NOMO-1 (cell line): ENCODE measurements around the gene KRTAP10-2.
"Not testable (repeated sequence)": the region's sequence is repeated elsewhere in the genome, so short reads cannot be mapped to it uniquely, and the experiment has no call there.

Experiments
- DNase-seq, 2 experiments: peaks; one replicate each; lab custom pipeline; 2025; ENCODE audit not compliant: unreplicated experiment in 2 of 2; lab: John Stamatoyannopoulos, UW

Gene KRTAP10-2

DNA sequence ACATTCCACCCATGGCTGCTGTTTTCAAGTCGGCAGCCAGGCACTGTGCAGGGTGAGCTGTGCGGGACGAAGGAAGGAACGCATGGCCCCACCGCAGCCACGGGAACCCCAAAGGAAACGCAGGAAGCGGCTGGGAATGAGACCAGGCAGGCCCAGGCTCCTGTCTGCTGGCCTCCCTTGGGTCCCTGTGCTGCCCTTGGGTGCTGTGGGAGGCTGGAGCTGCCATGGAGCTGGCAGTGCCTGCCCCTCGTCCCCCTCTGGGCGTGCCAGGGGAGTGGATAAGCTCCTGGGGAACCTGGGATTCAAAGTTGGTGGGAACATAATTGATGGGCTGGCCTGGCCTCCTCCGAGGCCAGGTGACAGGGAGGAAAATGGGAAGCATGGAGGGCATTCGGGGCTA, 17.0 kb upstream of the KRTAP10-2 start:
- DNase-seq, result no peak

DNA sequence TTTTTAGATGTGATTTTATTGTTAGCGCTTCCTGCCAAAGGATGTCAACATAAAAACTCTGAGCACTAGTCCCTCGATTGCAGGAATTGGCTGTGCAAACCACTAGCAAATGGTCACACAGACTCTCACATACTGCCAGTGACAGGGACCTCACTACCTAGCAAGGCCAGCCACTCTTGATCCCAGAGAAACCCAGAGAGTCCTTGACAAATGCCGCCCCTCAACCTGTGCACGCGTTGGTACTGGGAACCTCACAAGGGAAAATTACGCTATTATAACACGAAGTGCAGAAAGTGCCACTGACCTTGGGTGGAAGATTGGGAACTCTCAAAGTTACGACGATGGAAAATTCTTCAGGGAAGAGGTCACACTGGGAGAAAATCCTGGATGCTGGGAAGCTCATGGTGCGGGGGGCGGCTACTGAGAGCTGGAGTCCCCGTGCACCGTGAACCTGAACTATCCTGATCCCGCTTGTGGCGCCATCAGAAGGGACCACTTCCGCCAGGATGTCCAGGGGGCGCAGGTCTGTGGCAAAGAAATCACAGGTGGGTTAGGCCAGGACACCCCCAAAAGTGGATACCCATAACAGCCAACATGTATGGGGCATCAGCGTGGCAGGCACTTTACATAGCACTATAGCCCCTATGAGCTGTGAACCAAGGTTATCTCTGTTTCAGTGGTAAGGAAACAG, 16.3 kb upstream of the KRTAP10-2 start:
- no peak for DNase-seq

DNA sequence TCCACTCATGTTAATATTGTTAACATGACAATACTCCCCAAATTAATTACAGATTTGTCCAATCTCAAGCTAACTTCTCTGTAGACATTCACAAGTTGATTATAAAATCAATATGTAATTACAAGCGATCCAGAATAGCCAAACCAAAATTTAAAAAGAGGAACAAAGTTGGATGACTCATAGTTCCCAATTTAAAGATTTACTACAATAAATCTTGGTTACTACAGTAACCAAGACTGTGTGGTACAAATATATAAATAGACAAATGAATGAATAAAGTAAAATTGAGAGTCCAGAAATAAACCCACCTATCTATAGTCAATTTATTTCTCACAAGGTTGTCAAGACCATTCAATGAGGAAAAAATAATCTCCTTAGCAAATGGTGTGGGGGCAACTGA, 15.1 kb upstream of the KRTAP10-2 start:
- peak; percentile 28 to 92 for DNase-seq

DNA sequence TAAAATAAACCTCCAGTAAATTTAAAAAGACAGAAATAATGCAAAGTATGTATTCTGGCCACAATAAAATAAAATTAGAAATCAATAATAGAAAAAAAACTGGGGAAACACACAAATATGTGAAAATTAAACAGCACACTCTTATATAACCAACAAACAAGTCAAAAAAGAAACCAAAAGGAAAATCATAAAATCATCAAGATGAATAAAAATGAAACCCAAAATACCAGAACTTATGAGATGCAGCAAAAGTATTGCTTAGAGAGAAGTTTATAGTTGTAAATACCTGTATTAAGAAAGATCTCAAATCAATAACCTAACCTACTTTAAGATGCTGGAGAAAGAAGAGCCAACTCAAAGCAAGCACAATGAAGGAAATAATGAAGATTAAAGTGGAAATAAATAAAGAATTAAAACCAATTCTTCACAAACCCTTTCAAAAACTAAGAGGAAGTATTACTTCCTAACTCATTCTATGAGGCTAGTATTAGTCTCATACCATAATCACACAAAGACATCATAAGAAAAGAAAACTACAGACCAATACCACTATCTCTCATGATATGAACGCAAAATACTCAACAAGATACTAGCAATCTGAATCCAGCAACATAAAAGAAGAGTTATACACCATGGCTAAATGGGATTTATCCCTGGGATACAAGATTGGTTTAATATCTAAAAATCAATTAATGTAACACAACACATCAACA, 13.7 kb upstream of the KRTAP10-2 start:
- peak in 1 of 2 experiments; percentile 43 for DNase-seq

DNA sequence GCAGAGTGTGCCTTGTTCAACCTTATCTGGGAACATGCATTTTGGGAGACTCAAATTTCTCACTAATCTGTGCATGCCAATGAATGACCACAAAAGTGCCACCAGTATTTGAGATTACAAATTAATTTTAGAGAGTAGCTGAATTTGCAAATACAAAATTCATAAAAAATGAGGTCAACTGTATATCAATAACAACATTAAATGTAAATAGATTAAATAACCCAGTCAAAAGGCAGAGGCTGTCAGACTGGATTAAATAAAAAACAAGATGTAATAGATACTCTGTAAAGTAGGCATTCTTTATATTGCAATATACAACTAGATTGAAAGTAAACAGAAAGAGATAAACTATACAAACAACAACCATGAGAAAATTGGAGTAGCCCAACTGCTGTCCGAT, 12.8 kb upstream of the KRTAP10-2 start:
- no peak for DNase-seq

DNA sequence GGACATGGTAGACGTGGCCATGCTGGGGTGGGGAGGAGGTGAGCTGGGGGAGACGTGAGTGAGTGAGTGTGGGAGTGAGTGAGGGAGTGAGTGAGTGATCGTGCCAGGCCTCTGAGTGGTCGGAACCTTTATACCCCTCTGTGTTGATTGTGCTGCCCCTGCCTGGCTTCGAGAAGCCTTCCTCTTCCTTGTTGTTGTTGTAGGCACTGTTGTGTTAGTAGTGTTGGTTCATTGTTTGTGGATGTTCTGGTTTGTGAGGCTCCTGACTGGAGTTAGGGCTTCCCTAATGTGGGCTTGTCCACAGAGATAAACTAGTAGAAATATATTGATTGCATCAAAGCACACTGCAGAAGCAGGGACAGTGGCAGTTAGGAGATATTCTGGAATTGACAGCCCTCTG, 7.4 kb upstream of the KRTAP10-2 start, which contains the start of gene KRTAP10-3:
Gene KRTAP10-3, minus strand, starts transcription at position 101 of the 400 bp plus-strand sequence. Its CDS starts 80 bp downstream, at position 21.
- no peak for DNase-seq

DNA sequence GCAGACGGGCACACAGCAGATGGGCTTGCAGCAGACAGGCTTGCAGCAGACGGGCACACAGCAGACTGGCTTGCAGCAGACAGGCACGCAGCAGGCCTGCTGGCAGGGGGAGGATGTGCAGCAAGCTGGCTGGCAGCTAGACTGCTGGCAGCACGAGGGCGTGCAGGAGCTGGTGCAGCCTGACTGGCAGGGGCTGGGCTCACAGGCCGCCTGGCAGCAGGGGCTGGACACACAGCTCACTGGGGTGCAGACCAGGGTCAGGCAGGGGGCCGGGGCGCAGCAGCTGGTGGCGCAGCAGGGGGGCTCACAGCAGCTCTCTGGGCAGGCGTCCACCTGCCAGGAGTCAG, 7.0 kb upstream of the KRTAP10-2 start:
- not testable (repeated sequence) for DNase-seq

DNA sequence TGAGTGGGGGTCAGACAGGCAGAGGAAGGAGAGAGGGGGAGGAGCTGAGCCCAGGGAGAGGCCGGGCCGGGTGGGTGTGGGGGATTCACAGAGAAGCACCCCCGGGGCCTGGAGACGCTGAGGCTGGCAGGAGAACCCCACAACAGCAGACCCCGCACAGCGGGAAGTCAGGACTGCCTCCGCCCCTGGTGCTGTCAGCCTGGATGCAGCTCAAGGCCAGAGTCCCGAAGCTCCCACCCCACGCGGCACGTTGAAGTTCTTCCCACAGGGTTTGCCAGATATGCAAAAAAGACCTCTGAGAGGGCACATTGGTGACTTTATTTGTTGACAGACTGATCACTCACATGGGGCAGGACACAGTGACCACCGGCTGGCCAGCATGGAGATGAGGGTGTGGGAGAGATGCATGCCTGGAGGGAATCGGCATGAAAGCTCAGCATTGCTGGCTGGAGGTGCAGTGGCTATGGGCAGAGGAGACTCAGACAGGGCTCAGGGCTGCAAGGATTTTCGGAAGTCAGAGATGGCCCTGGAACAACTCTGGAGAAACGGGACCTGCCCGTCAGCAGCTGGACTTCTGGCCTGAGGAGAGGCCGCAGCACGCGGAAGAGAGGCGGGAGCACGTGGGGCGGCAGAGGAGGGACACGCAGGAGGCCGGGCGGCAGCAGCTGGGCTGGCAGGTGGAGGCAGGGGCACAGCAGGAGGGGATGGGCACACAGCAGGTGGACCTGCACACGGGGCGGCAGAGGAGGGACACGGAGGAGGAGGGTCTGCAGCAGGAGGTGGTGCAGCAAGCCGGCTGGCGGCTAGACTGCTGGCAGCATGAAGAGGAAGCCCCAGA, 6.4 kb upstream of the KRTAP10-2 start:
- DNase-seq, result no peak

DNA sequence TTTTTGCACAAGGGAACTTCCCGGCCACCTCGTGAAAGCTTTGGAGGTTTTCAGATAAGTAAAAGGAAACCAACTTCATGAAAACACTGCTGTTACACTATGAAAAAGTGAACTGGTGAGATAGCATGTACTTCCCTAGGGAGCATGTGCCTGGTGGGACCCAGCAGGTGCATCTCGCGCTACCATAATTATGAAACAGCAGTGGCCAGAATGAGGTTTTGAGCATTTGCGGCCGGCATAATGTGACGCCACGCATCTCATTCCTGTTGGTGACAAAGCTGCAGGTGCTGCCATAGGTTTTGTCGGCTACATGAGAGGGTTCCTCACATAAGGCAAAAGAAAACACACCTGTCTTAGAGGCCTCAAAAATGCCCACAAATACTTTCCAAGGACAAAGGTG, 5.6 kb upstream of the KRTAP10-2 start:
- no peak for DNase-seq

DNA sequence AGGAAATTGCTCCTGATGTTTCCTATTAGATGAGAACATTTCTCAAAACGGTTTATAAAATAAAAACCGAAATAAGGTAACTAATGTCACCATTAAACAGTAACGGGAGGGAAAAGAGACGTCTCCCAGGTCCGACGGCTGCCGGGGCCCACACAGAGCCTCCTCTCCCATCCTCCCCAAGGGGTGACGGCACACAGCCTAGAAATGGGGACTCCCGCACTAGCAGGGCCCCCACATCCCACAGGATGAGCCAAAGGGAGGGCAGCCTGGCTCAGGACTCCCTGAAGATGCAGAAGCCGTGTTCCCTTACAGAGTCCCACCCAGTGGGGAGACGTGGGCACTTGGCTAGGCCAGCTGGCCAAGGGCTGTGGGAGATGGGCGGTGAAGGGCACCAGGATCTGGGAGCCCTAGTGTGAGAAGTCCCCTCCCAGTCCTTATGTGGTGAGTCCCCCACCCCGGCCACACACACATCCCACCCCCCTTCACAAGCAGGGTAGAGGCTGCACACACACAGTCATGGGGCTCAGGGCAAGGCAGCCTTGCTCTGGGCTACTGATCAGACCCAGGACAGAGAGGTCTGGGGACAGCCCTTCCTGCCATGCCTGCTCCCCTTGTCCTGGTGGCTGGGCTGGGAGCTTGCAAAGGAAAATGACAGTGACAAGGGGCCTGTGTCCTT, 4.0 kb upstream of the KRTAP10-2 start:
- DNase-seq, result no peak

DNA sequence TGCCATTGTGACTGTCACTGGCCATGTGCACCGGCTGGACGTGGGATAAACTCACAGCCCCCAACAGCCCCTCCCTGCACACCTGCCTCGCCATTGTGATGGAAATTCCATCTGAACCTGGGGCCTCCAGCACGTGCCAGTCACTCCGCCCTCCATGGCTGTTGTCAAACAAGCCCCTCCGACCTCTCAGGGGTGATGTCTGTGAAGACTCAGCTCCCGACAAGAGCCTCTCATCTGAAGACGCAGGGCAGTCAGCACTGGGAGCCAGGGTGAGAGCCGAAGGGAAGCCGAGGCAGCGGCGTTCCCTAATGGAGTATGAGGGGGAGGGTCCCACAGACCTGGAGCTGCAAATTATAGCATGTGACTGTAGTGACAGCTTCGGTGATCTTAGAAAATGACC, 1.4 kb upstream of the KRTAP10-2 start:
- DNase-seq, result no peak

DNA sequence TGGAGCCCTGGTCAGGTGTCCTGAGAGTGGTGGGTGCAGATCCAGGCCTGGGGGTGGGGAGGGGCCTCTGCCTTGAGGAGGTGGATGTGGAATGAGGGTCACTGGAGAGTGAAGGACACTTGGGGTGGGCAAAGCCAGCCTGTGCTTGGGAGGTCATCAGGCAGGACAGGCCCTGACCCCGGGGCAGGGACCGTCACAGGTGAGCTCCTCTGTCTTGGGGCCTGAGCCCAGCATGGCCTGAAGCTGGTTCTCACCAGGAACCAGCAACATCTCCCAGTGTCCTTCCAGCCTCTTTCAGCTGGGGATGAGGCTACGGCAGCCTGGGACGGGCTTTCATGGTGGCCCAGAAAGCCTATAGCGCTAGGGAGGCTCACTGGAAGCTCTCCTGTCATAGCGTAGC, 831 bp upstream of the KRTAP10-2 start:
- DNase-seq, result no peak

DNA sequence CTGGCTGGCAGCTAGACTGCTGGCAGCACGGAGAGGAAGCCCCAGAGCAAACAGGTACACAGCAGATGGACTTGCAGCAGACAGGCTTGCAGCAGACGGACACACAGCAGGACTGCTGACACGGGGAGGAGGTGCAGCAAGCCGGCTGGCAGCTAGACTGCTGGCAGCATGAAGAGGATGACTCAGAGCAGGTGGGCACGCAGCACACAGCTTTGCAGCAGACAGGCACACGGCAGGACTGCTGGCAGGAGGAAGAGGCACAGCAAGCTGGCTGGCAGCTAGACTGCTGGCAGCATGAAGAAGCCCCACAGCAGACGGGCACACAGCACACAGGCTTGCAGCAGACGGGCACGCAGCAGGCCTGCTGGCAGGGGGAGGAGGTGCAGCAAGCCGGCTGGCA, 498 bp downstream of the KRTAP10-2 start:
- DNase-seq, result no peak

DNA sequence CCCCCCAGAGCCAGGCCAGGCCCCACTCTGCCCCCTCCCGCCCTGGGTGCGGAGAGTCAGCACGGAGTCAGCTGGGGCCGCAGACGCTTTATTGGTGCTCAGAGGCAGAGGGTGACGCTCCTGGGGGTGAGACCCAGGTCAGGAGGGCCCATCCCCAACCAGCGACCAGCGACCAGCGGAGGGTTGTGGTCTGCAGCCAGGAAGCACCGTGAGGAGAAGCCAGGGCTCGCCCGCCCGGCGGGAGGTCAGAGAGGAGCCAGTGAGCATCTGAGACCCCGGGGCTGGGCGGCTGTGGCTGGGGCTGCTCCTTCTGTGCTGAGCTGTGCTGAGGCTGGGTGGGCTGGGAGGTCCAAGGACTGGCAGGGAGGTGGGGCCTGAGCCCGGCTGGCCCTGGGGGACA, 1.0 kb downstream of the KRTAP10-2 start:
- DNase-seq, result not testable (repeated sequence)

DNA sequence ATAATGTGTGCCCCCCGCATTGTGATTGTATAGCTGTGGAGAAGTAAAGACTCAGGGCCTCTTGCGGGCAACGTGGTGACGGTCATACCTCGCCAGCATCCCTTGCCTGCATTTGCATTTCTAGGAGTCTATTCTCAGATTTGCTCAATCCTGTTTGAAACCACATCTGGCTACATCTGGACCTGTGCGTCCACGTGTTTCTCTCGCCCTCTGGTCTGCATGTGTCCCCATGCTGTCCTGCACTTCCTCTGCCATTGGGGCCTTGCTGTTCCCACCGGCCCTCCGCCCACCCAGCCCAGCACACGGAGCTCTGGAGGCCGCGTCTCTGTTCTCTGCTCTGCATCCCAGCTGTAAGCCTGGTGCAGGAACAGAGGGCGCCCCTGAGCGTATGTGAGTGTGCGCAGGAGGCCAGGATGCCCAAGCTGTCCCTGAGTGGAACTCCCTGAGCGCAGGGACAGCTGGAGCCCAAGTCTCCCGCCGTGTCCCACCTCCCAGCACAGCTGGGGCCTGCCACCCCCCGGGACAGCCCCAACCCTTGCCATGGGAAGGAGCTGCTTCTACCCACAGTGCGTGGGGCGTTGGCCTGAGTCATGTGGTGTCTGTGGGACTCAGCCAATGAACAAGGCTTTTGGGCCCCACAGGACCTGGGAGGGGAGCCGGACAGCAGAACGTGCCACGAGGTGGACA, 1.6 kb downstream of the KRTAP10-2 start:
- no peak for DNase-seq

DNA sequence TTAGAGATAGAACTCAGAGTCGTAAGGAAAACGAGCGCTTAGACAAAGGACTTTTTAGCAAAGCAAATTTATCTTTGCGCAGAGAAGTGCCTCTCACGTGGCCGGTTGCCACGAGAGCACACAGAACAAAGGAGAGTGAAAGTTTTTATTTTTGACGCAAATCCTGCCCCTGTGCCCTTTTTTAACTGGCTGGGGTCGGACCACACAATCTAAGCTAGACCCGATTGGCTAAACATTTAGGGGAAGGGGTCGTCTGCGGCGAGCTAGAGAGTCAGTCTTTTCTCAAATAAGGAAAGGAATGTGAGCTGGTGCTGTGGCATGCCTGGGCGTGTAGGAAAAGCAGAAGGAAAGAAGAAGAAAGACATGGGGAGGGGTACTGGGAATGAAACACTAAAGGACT, 2.4 kb downstream of the KRTAP10-2 start:
- no peak for DNase-seq

DNA sequence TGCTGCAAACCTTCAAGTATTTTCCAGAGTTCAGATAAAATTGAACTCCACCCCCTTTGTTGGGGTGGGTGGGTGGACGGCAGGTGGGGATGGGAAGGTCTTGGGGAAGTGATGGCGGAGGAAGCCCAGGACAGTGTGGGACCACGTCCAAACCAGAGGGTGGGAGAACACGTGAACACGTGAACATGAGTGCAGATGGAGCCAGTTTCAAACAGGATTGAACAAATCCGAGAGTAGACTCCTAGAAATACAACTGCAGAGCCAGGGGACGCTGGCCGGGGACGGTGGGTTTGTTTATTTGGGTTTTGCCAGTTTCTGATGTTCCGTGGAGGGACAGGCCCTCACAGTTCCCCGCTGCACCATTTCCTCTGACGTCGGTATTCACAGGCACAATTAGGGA, 2.9 kb downstream of the KRTAP10-2 start:
- DNase-seq, result no peak

DNA sequence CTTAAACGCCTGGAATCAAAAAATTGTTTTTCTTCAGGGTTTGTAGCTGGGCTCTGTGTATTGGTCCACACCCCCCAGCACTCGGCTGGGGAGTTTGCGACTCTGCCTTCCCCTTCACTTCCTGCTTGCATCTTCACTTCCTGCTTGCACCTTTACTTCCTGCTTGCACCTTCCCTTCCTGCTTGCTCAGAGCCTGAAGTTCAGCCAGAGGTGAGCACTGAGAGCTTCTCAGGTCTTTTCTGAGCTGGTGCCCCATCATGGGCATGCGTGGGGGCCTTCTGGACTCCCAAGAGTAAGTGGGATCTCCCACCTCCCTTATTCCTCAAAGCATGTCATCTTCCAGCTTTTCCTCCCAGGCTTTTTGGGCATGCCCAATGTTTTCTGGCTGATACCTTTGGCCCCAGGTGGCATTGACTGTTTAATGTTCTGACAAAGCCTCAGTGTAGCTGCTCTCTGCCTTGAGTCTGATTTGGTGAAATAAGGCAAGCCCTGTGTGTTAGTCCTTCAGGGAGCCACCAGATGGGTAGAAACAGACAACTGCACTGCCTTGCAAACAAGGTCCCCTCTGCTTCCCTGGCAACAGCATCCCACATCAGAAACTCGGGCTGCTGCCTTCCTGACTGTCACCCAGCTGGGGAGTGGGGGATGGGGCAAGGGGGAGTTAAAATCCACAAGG, 3.5 kb downstream of the KRTAP10-2 start:
- DNase-seq, result no peak

DNA sequence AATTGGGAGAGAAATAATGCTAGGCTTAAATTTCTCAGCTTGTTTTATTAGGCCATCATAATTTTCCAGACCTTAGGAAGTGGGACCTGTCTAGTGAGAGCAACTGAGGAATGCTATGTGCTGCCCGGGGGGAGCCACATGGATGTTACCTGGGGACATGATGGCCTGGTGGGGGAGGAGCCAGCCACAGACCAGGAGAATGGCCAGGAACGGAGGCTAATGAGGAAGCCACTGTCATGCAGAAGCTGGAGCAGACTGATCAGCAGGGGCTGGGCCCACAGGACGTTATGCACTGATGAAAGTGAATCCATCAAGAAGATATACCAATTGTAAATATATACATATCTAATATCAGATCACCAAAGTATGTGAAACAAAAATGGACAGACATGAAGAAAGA, 6.7 kb downstream of the KRTAP10-2 start:
- no peak for DNase-seq

DNA sequence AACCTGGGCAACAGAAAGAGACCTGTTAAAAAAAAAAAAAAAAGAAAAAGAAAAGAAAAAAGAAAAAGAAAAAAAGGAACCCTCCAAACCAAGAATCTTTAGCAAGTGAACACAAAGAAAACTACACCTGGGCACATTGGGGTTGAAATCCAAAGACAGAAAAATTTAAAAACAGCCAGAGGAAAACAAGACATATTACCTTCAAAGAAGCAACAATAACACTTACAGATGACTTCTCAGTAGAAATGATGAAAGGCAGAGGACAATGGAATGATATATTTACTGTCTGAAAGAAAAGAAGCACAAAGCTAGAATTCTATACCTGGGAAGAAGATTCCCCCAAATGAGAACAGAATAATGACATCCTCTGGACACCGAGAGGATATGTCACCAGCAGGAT, 8.6 kb downstream of the KRTAP10-2 start:
- DNase-seq, result no peak
